ENCODE data around the gene ADAM10.
"Not testable (repeated sequence)": the region's sequence is repeated elsewhere in the genome, so short reads cannot be mapped to it uniquely, and the experiment has no call there.

Gene ADAM10

GRCh38 chr15:58749532-58750337, at the start of gene ADAM10:
Gene ADAM10, minus strand, starts transcription at chr15:58749707. Its CDS starts 173 bp downstream, at chr15:58749534.
- peak; percentile 96 for DNase-seq

GRCh38 chr15:58797505-58797904, 48.0 kb upstream of the ADAM10 start:
- no peak for DNase-seq

DNA sequence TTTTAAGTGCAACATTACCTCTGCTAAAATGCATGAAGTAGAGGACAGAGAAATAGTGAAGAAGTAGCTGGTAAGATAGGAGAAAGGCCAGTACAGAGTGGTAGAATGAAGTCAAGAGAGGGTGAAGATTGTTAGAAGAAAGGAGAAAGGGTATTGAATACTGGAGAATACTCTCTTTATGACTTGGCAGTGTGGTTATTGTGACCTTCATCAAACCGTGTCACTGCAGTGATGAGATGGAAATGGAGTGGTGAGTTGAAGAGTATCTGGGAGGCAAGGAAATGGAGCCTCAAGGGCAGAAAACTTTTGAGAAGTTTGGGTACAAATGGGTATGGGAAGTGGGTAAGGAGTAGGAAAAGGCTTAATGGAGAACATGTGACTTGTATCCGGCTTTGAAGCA, 46.3 kb upstream of the ADAM10 start:
- DNase-seq = no peak

DNA sequence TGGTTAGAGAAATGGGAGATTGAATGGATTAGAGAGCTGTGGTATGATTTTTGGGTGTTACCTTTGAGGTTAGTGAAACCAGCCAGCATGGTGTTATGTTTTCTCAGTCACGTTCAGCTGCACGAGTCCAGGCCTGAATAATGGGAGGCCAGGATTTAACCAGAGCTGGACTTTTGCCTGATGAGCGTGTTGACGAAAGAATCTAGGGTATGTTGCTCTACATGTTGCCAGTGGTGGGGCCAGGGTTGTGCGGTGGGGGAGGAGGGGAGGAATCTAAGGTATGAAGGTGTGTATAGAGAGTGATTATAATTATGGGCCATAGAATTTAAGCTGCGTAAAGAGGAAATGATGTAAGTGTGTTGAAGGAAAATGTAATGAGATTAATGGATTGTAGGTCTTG, 44.4 kb upstream of the ADAM10 start:
- DNase-seq = no peak

GRCh38 chr15:58788056-58788710, 38.7 kb upstream of the ADAM10 start:
- no peak for DNase-seq

GRCh38 chr15:58785355-58785754, 35.8 kb upstream of the ADAM10 start:
- no peak for DNase-seq

DNA sequence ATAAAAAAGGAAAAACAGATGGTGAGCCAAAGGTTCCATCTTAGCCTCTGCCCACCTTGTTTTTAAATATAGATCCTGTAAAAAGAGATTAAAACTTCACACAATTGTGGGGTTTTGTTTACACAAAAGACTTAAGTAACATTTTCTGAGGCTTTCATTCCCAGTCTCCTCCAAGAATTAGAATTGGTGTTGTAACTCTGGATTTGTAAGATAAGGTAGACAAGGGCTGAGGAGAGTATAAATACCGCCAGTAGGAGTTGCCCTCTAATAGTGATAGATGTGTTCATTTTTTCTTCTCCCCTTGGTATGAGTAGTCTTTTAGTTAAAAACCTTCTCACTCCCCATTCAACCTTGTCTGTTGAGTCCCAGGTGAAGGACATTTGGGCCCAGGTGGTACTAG, 30.0 kb upstream of the ADAM10 start:
- no peak for DNase-seq

GRCh38 chr15:58777107-58777506, 27.6 kb upstream of the ADAM10 start:
- DNase-seq = no peak

- DNase-seq = no peak
Measured at GRCh38 chr15:58775402-58775801, 25.9 kb upstream of the ADAM10 start.

- no peak for DNase-seq
Measured at GRCh38 chr15:58773024-58773423, 23.5 kb upstream of the ADAM10 start.

DNA sequence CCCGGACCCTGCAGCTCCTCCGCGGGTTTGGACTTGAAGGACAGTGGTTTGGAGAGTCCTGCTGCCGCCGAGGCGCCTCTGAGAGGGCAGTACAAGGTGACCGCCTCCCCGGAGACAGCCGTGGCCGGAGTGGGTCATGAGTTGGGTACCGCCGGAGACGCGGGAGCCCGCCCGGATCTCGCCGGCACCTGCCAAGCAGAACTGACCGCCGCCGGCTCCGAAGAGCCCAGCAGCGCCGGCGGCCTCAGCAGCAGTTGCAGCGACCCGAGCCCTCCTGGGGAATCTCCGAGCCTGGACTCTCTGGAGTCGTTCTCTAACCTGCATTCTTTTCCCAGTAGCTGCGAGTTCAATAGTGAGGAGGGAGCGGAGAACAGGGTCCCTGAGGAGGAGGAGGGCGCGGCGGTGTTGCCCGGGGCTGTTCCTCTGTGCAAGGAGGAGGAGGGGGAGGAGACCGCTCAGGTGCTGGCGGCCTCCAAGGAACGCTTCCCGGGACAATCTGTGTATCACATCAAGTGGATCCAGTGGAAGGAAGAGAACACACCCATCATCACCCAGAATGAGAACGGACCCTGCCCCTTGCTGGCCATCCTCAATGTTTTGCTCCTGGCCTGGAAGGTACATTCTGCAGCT, 22.2 kb upstream of the ADAM10 start:
- peak; percentile 50 for DNase-seq

DNA sequence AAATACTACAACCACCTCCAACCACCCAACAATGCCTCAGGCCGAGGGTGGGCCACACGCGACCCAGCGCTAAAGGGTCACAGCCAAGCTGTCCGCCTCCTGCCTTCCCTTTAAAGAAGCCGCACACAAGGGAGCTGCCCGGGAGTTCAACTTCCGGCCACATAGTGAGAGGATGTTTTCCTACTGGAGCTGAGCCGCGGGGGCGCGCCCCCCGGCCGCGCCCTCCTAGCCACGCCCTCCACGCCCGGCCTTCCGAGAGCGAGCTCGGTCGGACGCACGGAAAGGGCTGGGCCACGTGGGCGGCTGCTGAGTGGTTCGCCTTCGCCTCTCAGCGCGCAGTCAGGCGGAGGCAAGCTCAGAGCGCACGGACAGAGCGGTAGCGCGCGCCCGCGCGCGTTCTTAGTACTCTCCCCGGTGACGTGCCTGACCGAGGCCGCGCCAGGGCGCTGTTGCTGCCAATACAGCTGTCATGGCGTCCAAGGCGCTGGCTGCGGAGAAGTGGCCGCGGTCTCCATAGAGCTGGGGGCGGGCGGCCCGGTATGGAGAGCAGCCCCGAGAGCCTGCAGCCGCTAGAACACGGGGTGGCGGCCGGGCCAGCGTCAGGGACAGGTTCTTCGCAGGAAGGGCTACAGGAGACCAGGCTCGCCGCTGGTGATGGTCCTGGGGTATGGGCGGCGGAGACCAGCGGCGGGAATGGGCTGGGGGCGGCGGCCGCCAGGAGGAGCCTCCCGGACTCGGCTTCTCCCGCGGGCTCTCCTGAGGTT, 21.5 kb upstream of the ADAM10 start, which contains the start of gene MINDY2:
MINDY2 (plus strand) TSS at position 446 of the 764 bp plus-strand sequence; CDS start at position 540, 94 bp downstream.
- DNase-seq = peak; percentile 95

- DNase-seq = no peak
Measured at GRCh38 chr15:58770519-58770856, 21.0 kb upstream of the ADAM10 start.

- DNase-seq = not testable (repeated sequence)
Measured at GRCh38 chr15:58768601-58769004, 19.1 kb upstream of the ADAM10 start.

- DNase-seq = no peak
Measured at GRCh38 chr15:58766290-58766689, 16.8 kb upstream of the ADAM10 start.

- DNase-seq = no peak
Measured at GRCh38 chr15:58764468-58764867, 15.0 kb upstream of the ADAM10 start.

GRCh38 chr15:58762731-58763130, 13.2 kb upstream of the ADAM10 start:
- no peak for DNase-seq

DNA sequence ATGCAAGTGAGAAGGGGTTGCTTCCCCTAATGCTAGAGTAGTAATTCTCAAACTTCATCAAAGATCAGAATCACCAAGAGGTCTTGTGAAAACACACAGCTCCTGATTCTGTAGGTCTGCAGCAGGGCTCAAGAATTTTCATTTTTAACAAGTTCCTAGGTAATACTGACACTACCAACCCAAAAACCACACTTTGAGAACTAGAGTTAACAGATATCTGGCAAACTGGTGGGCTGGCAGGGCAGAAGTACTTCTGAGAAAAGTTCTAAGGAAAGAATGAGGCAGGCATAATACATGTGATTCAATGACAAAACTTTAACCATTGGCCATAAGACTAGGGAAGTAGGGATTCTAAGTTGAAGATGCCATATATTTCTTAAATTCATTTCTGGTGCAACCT, 12.8 kb upstream of the ADAM10 start:
- DNase-seq = no peak

DNA sequence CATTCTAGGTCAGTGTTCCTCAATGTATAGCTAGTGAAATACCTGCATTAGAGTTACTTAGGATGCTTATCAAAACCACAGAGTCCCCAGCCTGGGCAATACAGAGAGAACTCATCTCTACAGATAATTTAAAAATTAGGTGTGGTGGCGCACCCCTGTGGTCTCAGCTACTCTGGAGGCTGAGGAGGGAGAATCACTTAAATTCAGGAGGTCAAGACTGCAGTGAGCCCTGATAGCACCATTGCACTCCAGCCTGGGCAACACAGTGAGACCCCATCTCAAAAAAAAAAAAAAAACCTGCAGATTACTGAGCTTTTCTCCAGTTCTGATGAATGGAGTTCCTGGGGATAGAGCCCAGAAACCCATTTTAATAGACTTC, 11.5 kb upstream of the ADAM10 start:
- no peak for DNase-seq

DNA sequence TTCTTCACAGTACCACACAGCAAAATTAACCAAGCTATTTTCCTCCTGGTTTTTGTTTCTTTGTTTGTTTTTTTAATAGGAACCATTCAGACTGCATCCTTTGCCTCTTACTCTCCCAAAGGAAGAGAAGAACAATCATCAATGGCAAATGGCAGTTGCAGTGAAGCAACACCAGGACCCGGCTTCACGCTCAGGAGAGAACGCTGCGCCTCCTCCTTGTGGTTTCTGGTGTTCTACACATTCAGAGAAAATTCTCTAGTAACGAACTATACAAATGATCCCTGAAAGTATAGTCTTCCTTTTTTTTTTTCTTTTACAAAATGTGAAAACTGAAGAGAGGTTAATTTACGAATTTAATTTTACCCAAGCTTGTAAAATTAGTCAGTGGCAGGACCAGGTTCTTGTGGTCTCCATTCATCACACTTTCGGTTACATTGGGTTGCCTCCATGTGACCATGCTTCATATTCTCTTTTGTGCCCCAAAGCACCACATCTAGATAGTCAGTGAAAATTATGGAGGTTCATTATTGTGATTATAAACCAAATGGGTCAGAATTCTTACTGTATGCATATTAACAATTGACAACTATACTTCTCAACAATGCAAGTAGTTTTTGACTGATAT, 11.0 kb upstream of the ADAM10 start:
- DNase-seq = no peak

DNA sequence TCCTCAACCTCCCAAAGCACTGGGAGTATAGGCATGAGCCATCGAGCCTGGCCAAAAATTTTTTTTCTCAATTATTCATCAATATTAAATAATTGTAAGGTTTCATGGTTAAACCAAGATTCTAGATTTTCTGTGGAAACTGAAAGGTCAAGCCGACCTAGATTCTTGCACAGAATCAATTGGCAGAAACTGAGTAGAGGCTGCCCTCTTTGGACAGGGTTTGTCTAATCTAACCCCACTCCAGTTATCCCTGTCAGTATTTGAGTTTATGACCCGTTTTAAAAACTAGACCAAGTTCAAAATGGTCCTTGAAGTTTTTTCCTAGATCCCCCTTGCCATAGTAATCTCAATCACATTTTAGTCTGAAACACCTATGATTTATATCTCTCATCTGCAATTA, 8.6 kb upstream of the ADAM10 start:
- DNase-seq = no peak

- DNase-seq = no peak
Measured at GRCh38 chr15:58755956-58756355, 6.4 kb upstream of the ADAM10 start.

- no peak for DNase-seq
Measured at GRCh38 chr15:58755350-58755749, 5.8 kb upstream of the ADAM10 start.

Data from activated CD4-positive, CD25-positive, alpha-beta regulatory T cell treated with anti-CD3 and anti-CD28 coated beads, Interleukin-2, amount 50 U/mL, for 72 hours (primary cell).